Mesodermal cell (in vitro differentiated cells): Measurements from ENCODE around the gene LRRC4.

ENCODE experiments used
- H3K27ac ChIP-seq: 2 replicates; pipeline ENCODE4 v1.7.0; 2013; ENCODE audit warnings: mild to moderate bottlenecking, low read depth, low read length, moderate library complexity; ENCODE audit not compliant: severe bottlenecking
- H3K36me3 ChIP-seq: 2 replicates; pipeline ENCODE4 v1.7.1; 2013; ENCODE audit warnings: mild to moderate bottlenecking, low read length, moderate library complexity; ENCODE audit not compliant: control insufficient read depth, insufficient read depth
- H3K4me1 ChIP-seq: one replicate; pipeline ENCODE4 v1.7.1; 2013; ENCODE audit warnings: mild to moderate bottlenecking, low read length; ENCODE audit not compliant: insufficient read depth, control insufficient read depth, poor library complexity, severe bottlenecking
- H3K4me3 ChIP-seq: 2 replicates; pipeline ENCODE4 v1.7.0; 2013; ENCODE audit warnings: low read length, control low read depth, mild to moderate bottlenecking; ENCODE audit not compliant: insufficient read depth, poor library complexity, severe bottlenecking; ENCODE audit errors: extremely low read depth
- H3K9me3 ChIP-seq: 2 replicates; pipeline ENCODE4 v1.7.1; 2013; ENCODE audit warnings: mild to moderate bottlenecking, low read length, moderate library complexity; ENCODE audit not compliant: control insufficient read depth
- WGBS, 2 experiments: methylation state at CpG; one replicate each; pipeline ENCODE4 v1.1.5; 2013; ENCODE audit warnings: missing lambda C conversion rate in 2 of 2; ENCODE audit not compliant: insufficient coverage in 2 of 2; 5-methylcytosine and 5-hydroxymethylcytosine counted together

Gene LRRC4

DNA sequence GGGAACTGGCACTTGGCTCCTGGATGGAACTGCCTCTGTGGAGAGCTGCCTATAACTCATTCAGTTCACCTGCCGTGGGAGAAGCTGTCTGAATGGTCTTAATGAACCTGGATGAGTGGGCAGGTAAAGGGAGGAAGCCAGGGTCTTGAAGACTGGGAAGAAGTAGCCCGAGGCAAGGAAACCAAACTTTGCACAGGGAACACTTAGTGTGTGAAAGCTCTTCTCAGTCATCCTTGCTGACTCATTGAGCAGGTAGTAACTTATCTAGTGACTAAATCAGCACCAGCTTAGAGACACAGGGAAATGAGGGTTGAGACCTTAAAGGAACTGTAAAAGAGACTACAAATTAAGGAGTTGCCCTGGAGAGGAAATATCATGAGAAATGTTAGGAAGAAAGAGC is 9.9 kb downstream of the LRRC4 start:
- Histone ChIP-seq H3K9me3 (no peaks in the 10 kb centered on the region), H3K36me3 (peaks cover 46% of the 10 kb centered on the region), H3K4me1 (peaks cover 50% of the 10 kb centered on the region), H3K4me3 (no peak overlapping the region), H3K27ac (no peak overlapping the region)
- WGBS, 2 experiments, result 89 to 100% methylated on average over 1 to 2 of the region's 2 CpGs

DNA sequence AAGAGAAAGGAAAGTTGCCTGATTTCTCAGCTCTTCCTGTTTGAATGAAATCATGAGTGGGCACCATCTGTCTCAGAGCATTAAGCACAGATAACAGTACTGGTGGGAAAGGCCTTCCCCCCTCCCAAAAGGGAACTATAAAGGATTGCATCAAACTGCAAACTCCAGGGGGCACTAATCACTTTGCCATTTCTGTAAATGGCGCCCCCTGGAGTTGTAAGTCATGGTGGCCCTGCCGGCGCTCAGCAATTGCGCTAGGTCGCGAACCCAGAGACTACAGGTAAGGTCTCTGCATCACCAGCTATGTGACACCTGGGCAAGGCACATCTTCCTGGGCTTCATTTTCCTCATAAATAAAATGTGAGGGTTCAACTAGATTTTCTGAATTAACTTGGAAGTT is 11.1 kb downstream of the LRRC4 start:
- H3K9me3 ChIP-seq, result no peaks in the 10 kb centered on the region
- WGBS, 2 experiments, result 83 to 88% methylated on average over 3 to 6 of the region's 6 CpGs
- peaks cover 45% of the 10 kb centered on the region for H3K36me3 ChIP-seq
- peaks cover 41% of the 10 kb centered on the region for H3K4me1 ChIP-seq
- no peak overlapping the region for H3K4me3 ChIP-seq
- H3K27ac ChIP-seq, result no peak overlapping the region

DNA sequence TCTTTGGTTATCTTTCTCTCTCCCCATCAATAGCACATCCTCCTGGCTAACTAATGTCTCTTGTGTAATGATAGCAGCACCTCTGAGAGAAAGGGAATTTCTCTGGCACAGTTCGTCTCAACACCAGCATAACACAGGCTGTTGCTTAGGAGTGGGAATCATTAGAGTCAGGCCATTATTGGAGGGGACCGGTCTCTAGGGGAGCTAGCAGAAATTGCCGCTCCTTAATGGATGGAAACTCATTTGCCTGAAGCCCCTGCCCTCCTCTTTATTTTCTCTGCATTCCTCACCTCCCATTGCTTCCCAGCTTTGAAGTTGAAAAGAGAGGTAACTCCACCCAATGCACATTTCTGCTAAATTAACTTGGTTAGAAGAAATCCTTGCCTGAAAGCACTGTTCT is 11.9 kb downstream of the LRRC4 start:
- Histone ChIP-seq H3K4me3 (no peak overlapping the region), H3K9me3 (no peaks in the 10 kb centered on the region), H3K27ac (no peak overlapping the region), H3K36me3 (peaks cover 50% of the 10 kb centered on the region), H3K4me1 (peaks cover 32% of the 10 kb centered on the region)
- 60% methylated on average over 1 of the region's 3 CpGs; no CpG with 5 or more reads in 1 of the 2 experiments for WGBS, 2 experiments

DNA sequence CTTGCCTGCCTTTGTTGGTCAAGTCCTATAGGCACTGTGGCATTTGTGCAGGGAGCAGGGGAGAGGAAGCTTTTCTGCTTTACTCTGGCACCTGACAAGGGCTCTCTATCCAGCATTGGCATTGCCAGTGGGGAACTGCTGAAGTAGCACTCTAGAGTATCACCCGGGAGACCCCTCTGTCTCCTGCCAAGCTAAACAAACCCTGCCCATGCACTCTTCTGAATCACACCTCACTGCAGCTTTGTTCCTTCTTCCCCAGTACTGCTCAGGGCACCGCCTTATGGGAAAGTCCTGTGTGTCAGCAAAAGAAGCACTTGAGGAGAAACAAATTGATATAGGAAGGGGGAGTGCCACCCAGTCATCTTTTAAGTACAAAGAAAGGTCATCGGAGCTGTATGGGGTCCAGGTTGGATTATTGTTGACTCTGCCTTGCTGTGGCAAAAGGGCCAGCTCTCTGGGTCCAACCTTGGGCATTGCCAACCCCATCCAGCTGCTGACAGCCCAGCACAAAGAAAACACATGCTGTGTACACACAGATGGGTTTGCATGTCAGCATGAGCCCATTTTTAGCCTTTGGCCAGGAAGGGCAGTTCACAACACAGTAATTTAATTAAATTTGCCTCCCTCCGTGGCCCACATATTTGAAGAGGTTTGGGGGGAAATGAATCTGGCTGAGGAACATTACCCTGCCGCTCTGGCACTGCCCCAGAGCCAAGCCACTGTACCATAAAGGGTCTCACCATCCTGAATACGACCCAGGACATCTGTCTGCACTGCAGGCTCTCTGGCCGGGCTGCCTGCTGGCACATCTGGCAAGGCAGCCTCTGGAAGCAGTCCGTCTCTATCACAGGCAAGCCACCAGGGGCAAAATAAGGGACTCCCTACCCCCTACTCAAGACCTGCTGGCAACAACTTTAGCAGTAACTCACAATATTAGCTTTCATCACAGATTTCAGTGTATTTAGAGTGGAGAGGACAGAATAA is 13.1 kb downstream of the LRRC4 start:
- 67 to 88% methylated on average over 4 of the region's 8 CpGs for WGBS, 2 experiments
- Histone ChIP-seq H3K4me1 (peaks cover 26% of the 10 kb centered on the region), H3K36me3 (peaks cover 56% of the 10 kb centered on the region), H3K27ac (no peak overlapping the region), H3K9me3 (no peaks in the 10 kb centered on the region), H3K4me3 (no peak overlapping the region)

DNA sequence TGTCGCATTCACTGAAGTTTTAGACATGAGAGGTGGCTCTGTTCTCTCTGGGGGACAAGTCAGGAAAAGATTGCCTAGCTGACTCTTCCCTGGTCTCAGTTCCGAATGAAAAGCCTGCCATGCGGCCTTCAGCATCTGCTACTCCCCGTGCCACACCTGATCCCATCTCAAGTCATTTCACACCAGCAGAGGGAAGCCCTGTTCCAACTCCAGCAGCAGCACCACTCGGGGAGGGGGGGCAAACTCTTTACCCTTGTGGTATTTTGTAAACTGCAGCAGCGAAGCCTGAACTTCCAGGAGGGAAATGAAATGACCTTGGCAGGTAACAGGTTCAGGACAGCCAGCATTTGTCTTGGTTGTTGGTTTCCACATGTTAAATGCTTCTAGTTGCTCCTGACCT is 13.8 kb downstream of the LRRC4 start:
- H3K9me3 ChIP-seq, result no peaks in the 10 kb centered on the region
- peaks cover 60% of the 10 kb centered on the region for H3K36me3 ChIP-seq
- 82 to 83% methylated on average over 5 of the region's 6 CpGs for WGBS, 2 experiments
- no peak overlapping the region for H3K4me3 ChIP-seq
- H3K27ac ChIP-seq, result no peak overlapping the region
- peaks cover 21% of the 10 kb centered on the region for H3K4me1 ChIP-seq

DNA sequence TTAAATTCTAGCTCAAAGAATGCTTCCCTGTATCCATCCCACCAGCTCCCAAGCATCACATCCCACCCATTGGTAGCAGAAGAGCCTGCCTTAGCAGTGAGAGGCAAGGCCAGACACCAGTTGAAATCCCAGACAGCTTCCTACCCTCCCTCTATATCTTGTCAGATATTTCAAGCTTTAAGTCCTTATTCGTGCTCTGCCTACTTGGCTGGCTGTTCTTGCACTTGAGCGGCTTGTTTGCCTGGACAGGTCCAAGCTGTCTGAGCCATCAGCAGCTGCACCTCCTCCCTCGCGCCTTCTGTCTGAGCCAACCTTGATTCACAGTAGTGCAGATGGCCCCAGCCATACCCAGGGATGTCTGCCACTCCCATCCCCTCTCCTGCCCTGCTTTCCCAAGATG is 16.4 kb downstream of the LRRC4 start:
- peaks cover 65% of the 10 kb centered on the region for H3K36me3 ChIP-seq
- H3K4me3 ChIP-seq, result no peak overlapping the region
- H3K4me1 ChIP-seq, result no peaks in the 10 kb centered on the region
- WGBS, 2 experiments, result 96 to 97% methylated on average over 2 to 4 of the region's 4 CpGs
- H3K9me3 ChIP-seq, result no peaks in the 10 kb centered on the region
- no peak overlapping the region for H3K27ac ChIP-seq

DNA sequence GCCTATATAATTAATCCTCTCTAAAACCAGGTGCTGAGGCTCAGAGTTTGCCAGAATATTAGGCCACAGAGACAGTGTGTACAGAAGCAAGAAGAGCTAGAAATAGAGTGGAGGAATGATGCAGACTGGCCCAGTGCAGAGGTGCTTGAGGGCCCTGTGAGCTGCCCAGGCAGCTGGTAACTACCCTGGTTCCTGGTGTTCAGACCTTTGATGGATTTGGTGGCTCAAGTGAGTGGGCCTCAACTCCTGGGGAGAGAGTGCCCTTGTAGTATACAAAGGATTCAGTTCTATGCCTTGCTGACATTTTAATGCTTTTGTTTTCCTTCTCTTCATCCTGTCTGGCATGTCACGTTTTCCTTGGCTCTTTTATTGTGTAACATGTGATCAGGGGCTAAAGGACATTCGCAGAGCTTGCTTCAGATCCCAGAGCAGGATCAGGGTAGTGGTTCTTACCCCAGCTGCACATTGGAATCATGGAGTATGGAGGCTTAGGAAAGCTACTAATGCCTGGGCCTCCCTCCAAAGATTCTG is 20.0 kb downstream of the LRRC4 start:
- Histone ChIP-seq H3K9me3 (no peaks in the 10 kb centered on the region), H3K4me3 (no peak overlapping the region), H3K27ac (no peak overlapping the region), H3K4me1 (no peaks in the 10 kb centered on the region), H3K36me3 (peaks cover 65% of the 10 kb centered on the region)
- 75% methylated on average over 2 of the region's 2 CpGs; no CpG with 5 or more reads in 1 of the 2 experiments for WGBS, 2 experiments

DNA sequence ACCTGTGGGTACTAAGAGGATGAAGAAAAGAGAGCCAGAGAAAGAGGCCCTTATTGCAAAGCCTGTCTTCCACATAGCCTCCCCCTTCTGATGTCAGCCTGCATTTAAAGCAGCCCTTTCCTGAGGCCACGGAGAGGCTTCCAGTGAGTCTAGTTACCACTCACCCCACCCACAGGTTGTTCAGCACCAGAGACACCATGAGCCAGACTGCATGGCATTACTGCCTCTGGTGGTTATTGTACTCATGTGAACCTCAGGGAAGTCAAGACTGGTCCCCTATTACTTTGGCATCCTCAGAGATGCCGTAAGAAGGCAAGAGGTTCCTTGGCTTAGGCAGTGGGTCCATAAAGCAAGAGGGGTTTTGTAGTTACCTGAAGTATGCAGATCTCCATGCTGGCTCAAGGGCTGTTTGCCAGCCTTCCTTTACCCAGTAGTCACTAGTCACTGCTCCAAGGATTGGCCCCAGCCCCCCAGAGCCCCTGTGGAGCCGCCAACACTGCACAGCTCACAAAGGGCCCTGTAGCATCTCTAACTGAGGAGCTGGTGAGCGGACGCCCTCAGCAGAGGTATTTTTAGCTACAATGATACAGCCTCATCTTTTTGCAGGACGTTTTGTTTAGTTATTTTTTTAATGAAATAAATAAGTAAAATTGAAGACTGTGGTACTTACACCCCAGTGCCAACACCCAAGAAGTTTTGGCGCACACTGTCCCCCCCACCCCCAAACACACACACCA is 20.7 kb downstream of the LRRC4 start:
- WGBS, 2 experiments, result 87 to 100% methylated on average over 3 of the region's 7 CpGs
- peaks cover 68% of the 10 kb centered on the region for H3K36me3 ChIP-seq
- peaks cover 1% of the 10 kb centered on the region for H3K4me1 ChIP-seq
- H3K9me3 ChIP-seq, result no peaks in the 10 kb centered on the region
- H3K4me3 ChIP-seq, result no peak overlapping the region
- no peak overlapping the region for H3K27ac ChIP-seq

DNA sequence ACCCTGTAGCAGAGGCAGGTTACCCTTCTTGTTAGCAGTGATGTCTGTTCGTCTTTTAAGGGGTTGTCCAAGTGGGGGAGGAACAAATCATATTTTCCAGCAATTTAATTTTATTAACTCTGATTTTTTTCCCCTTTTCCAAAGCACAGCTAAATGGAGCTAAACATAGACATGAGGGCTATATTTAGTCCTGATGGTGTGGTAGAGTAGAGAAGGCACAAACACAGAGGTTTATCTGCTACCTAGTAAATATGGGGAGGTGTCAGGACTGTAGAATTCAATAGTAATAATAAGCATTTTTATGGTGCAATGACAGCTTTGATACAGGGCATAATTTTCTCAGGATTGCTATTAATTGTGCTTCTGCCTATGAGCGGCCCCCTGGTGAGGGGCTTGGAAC is 22.5 kb downstream of the LRRC4 start:
- Histone ChIP-seq H3K36me3 (peaks cover 55% of the 10 kb centered on the region), H3K4me3 (no peak overlapping the region), H3K9me3 (no peaks in the 10 kb centered on the region), H3K27ac (no peak overlapping the region), H3K4me1 (peaks cover 3% of the 10 kb centered on the region)
- WGBS, 2 experiments, result no CpG with 5 or more reads among the region's 2 CpGs

DNA sequence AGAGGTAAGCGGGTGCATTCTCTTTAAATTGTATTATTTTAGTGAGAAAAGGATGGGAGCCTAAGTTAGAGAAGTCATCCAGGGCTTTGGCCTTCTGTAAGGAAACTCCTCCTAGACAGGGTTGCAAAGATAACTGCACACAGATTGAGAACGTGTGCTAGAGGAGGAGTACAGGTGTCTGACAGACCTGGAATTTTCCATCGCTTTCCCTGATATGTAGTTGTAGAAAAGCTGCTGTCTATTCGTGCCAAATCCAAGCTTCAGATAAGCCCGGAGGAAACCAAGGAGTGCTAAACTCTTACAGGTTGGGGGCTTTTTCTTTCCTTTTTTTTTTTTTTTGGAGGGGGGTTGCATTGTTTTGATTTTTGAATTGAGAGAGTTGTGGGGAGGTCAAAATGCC is 23.1 kb downstream of the LRRC4 start:
- Histone ChIP-seq H3K4me1 (peaks cover 3% of the 10 kb centered on the region), H3K9me3 (no peaks in the 10 kb centered on the region), H3K4me3 (no peak overlapping the region), H3K27ac (no peak overlapping the region), H3K36me3 (peaks cover 60% of the 10 kb centered on the region)
- 100% methylated on average over 5 of the region's 5 CpGs for WGBS, 2 experiments
